ENCODE measurements around the gene CFAP251. TPM values are rescaled to one million over a fixed set of nuclear protein-coding genes. Genes with fewer than 3 reads are reported as not detected.

CFAP251 gene
- total and polyA plus RNA-seq, 2 of the 8 experiments (the other 6 are each of a cell fraction or from before 2014, with no cell fraction given) = 1.8 to 2.9 TPM

GRCh38 chr12:121996050-121996944, 77.9 kb downstream of the CFAP251 start:
- no peak for FAIRE-seq
- Histone ChIP-seq H2BK15ac (ENCODE audit: low read length) (no peak overlapping the region), H3K4me1 (replicated peaks in 1 of 4; ENCODE audit: control insufficient read depth in 3 of 4, insufficient read depth in 4 of 4, low read length in 3 of 4) (no peaks in the 10 kb centered on the region; a peak in 1 of 7 replicates), H2BK5ac (ENCODE audit: low read depth, low read length) (no peak overlapping the region), H4K8ac (ENCODE audit: extremely low read depth, insufficient read depth, low read length) (no peak overlapping the region), H2BK12ac (ENCODE audit: low read depth, low read length) (no peak overlapping the region), H3K23me2 (ENCODE audit: low read depth, low read length) (no peaks in the 10 kb centered on the region), H3K4ac (replicated peaks; ENCODE audit: insufficient read length, low read depth, low read length) (no peak overlapping the region), H4K5ac (ENCODE audit: insufficient read length, low read depth, low read length) (no peak overlapping the region), H3K23ac (ENCODE audit: insufficient read length) (no peak overlapping the region), H4K91ac (replicated peaks; ENCODE audit: insufficient read length, low read length) (no peak overlapping the region), H3K79me2 (ENCODE audit: control insufficient read depth in 1 of 2, insufficient read depth in 2 of 2, low read length in 2 of 2) (no peaks in the 10 kb centered on the region), H3K9me3 (ENCODE audit: insufficient read depth in 2 of 2, low read depth in 1 of 2, low read length in 1 of 2) (peaks cover 3 to 10% of the 10 kb centered on the region in 2 experiments; a peak in 2 of 4 replicates), H3K79me1 (ENCODE audit: low read depth, low read length) (no peaks in the 10 kb centered on the region), H2BK20ac (ENCODE audit: low read length) (no peak overlapping the region), H2AK5ac (ENCODE audit: low read depth, low read length) (no peak overlapping the region), H3K4me3 (ENCODE audit: extremely low read depth in 1 of 4, insufficient read depth in 2 of 4, low read depth in 3 of 4, low read length in 4 of 4) (no peak overlapping the region), H3K9ac (replicated peaks in 1 of 4; ENCODE audit: extremely low read depth in 1 of 4, low read depth in 3 of 4, low read length in 3 of 4) (no peak overlapping the region), H3K14ac (ENCODE audit: insufficient read length) (no peak overlapping the region), H2BK120ac (replicated peaks; ENCODE audit: low read depth, low read length) (no peak overlapping the region), H3K56ac (replicated peaks; ENCODE audit: insufficient read length, low read depth, low read length) (no peak overlapping the region), H2AFZ (ENCODE audit: low read length) (no peak overlapping the region), H3K36me3 (ENCODE audit: control insufficient read depth in 2 of 4, insufficient read depth in 4 of 4, low read length in 3 of 4) (no peaks in the 10 kb centered on the region), H3K18ac (ENCODE audit: extremely low read depth, low read length) (no peak overlapping the region), H3K27me3 (replicated peaks in 1 of 4; ENCODE audit: control insufficient read depth in 3 of 4, extremely low read depth in 1 of 4, insufficient read depth in 3 of 4, low read length in 3 of 4) (no peaks in the 10 kb centered on the region), H3K27ac (ENCODE audit: low read depth, low read length) (no peak overlapping the region), H4K20me1 (replicated peaks in 1 of 2; ENCODE audit: control insufficient read depth in 1 of 2, insufficient read depth in 2 of 2, low read length in 2 of 2) (no peaks in the 10 kb centered on the region), H3K4me2 (ENCODE audit: insufficient read depth in 1 of 2, low read depth in 2 of 2, low read length in 2 of 2) (no peak overlapping the region)
- 91% methylated on average over 9 of the region's 9 CpGs; no CpG with 5 or more reads in 1 of the 2 experiments for WGBS, 2 experiments (ENCODE audit: extremely low coverage in 1 of 2, insufficient coverage in 1 of 2, insufficient read length in 1 of 2, insufficient replicate concordance in 2 of 2, low coverage in 1 of 2, low lambda C conversion rate in 2 of 2, missing lambda C conversion rate in 1 of 2)
- ChIA-PET CTCF (ENCODE audit: partially characterized antibody) (no interaction called here), POLR2A (ENCODE audit: partially characterized antibody) (interaction anchor here (1.0 kb wide), 1 partner anchor 9 kb away, joined by 3 read pairs; no protein-coding TSS in a partner anchor)
- TF ChIP-seq ATF2 (IDR thresholded peaks at IDR 0.05; ENCODE audit: low read length) (no peak), EZH2 (IDR thresholded peaks at IDR 0.05; ENCODE audit: low read depth, low read length, severe bottlenecking) (no peak), NRF1 (IDR thresholded peaks at IDR 0.05; ENCODE audit: low read depth, low read length) (no peak), JUND (IDR thresholded peaks at IDR 0.05; ENCODE audit: low read length) (no peak), RBBP5 (IDR thresholded peaks at IDR 0.05; ENCODE audit: borderline replicate concordance, low read depth, low read length) (no peak), ASH2L (IDR thresholded peaks at IDR 0.05; ENCODE audit: low read length) (no peak), TAF1 (IDR thresholded peaks at IDR 0.05; ENCODE audit: low read depth, low read length) (no peak), JUN (IDR thresholded peaks at IDR 0.05; ENCODE audit: low read depth, low read length) (no peak)
- DNase-seq (ENCODE audit: low read depth in 1 of 2, low spot score in 2 of 2) = no peak

Data from H1 (cell line).